ENCODE results near the gene PRICKLE4. TPM values are rescaled to one million over a fixed set of nuclear protein-coding genes. Genes with fewer than 3 reads are reported as not detected.

The PRICKLE4 gene
- total RNA-seq, 2 experiments from 2014 or later = 1.8 to 2.6 TPM

DNA sequence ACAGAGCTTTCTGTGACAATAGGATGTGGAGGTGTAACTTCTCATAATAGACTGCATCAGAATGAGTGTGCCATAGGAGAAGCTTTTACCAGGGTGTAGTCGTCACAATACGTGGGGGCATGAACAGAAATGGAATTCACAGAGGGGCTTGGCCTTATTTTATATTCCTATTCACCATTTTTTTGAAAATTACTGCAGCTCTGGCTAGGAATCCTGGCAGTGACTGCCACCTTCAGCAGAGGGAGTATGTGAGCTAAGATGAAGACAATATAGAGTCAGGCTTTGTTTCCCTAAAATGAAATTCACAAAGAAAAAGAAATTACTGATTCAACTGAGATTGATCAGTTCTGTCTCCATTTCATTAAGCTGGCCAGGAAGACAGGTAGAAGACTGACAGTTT is 20.8 kb downstream of the PRICKLE4 start:
- Histone ChIP-seq H3K4me2 (ENCODE audit: low read length) (no peak overlapping the region), H4K20me1 (ENCODE audit: insufficient read depth, low read length) (no peaks in the 10 kb centered on the region), H2AFZ (ENCODE audit: low read length) (no peak overlapping the region), H3K79me2 (ENCODE audit: insufficient read depth, low read depth, low read length) (no peaks in the 10 kb centered on the region), H3K4me1 (ENCODE audit: insufficient read depth, low read length, poor library complexity, severe bottlenecking) (no peaks in the 10 kb centered on the region), H3K4me3 (ENCODE audit: low read depth, low read length, poor library complexity, severe bottlenecking) (no peak overlapping the region), H3K36me3 (ENCODE audit: insufficient read depth, low read length) (peaks cover 54% of the 10 kb centered on the region), H3K9me2 (ENCODE audit: insufficient read depth, low read length) (no peaks in the 10 kb centered on the region), H3K27ac (ENCODE audit: low read depth, low read length, poor library complexity, severe bottlenecking) (no peak overlapping the region), H3K9me3 (ENCODE audit: low read length) (no peaks in the 10 kb centered on the region)
- DNase-seq (ENCODE audit: low spot score) = peak; percentile 35
- TF ChIP-seq EZH2phosphoT487 (IDR thresholded peaks at IDR 0.05; ENCODE audit: borderline replicate concordance, low read depth, low read length) (no peak), CTCF (conservative IDR thresholded peaks at IDR 0.05; ENCODE audit: low read length) (peak; percentile 80)
- intact Hi-C loops (cut with micrococcal nuclease; ENCODE audit: unreplicated experiment) = loop anchor here (1.0 kb wide), 1 partner anchor 243 kb away; no protein-coding TSS in a partner anchor
- no TSS peak for BruUV-seq (replicated peaks)
- POLR2A ChIA-PET = interaction anchor here (0.8 to 0.9 kb wide), 2 partner anchors 15 to 244 kb away, joined by 3 read pairs; no protein-coding TSS in a partner anchor
- CTCF ChIA-PET (ENCODE audit: unreplicated experiment) = interaction anchor here (1.0 to 1.4 kb wide), 2 partner anchors 238 to 242 kb away, joined by 3 read pairs; no protein-coding TSS in a partner anchor

- intact Hi-C loops (cut with micrococcal nuclease; ENCODE audit: unreplicated experiment) = no loop called here
These were observed 25.5 kb downstream of the PRICKLE4 start for GRCh38 chr6:41805830-41806774.

More at GRCh38 chr6:41805830-41806774, 25.5 kb downstream of the PRICKLE4 start:
- no peak for DNase-seq (ENCODE audit: low spot score)
- Histone ChIP-seq H3K4me1 (ENCODE audit: insufficient read depth, low read length, poor library complexity, severe bottlenecking) (no peaks in the 10 kb centered on the region), H2AFZ (ENCODE audit: low read length) (no peak overlapping the region), H3K9me2 (ENCODE audit: insufficient read depth, low read length) (no peaks in the 10 kb centered on the region), H3K36me3 (ENCODE audit: insufficient read depth, low read length) (peaks cover 19% of the 10 kb centered on the region), H3K9me3 (ENCODE audit: low read length) (no peaks in the 10 kb centered on the region), H3K4me2 (ENCODE audit: low read length) (no peak overlapping the region), H3K4me3 (ENCODE audit: low read depth, low read length, poor library complexity, severe bottlenecking) (no peak overlapping the region), H3K79me2 (ENCODE audit: insufficient read depth, low read depth, low read length) (no peaks in the 10 kb centered on the region), H4K20me1 (ENCODE audit: insufficient read depth, low read length) (no peaks in the 10 kb centered on the region), H3K27ac (ENCODE audit: low read depth, low read length, poor library complexity, severe bottlenecking) (no peak overlapping the region)
- CTCF ChIA-PET (ENCODE audit: unreplicated experiment) = no interaction called here
- POLR2A ChIA-PET = no interaction called here
- no TSS peak for BruUV-seq (replicated peaks)
- no peak for TF ChIP-seq CTCF (conservative IDR thresholded peaks at IDR 0.05; ENCODE audit: low read length)
- TF ChIP-seq EZH2phosphoT487 (IDR thresholded peaks at IDR 0.05; ENCODE audit: borderline replicate concordance, low read depth, low read length) = no peak

All from OCI-LY7 (cell line).